ENCODE results near the gene GTF2H1.

GRCh38 chr11:18379201-18379600, 56.8 kb downstream of the GTF2H1 start:
- no peak for TF ChIP-seq CTCF (IDR thresholded peaks at IDR 0.05 in 8 of 11, conservative IDR thresholded peaks at IDR 0.05 in 3 of 11)
- TF ChIP-seq POLR2AphosphoS5 (IDR thresholded peaks at IDR 0.05) = no peak
